ENCODE measurements around the gene DIAPH3.
"Not testable (repeated sequence)": the region's sequence is repeated elsewhere in the genome, so short reads cannot be mapped to it uniquely, and the experiment has no call there.

Gene DIAPH3

GRCh38 chr13:60163478-60164233, at the start of gene DIAPH3:
Gene DIAPH3, minus strand, starts transcription at chr13:60163928. Its CDS starts 162 bp downstream, at chr13:60163766.
- peak; percentile 93 for DNase-seq

GRCh38 chr13:60213236-60213744, 49.6 kb upstream of the DIAPH3 start:
- no peak for DNase-seq

- DNase-seq = no peak
These were observed 47.8 kb upstream of the DIAPH3 start for GRCh38 chr13:60211548-60211947.

- no peak for DNase-seq
These were observed 47.0 kb upstream of the DIAPH3 start for GRCh38 chr13:60210510-60211330.

- DNase-seq = not testable (repeated sequence)
These were observed 41.8 kb upstream of the DIAPH3 start for GRCh38 chr13:60205499-60205898.

GRCh38 chr13:60201286-60201685, 37.6 kb upstream of the DIAPH3 start:
- DNase-seq = no peak

GRCh38 chr13:60195893-60196292, 32.2 kb upstream of the DIAPH3 start:
- not testable (repeated sequence) for DNase-seq

GRCh38 chr13:60182907-60183306, 19.2 kb upstream of the DIAPH3 start:
- DNase-seq = no peak

GRCh38 chr13:60178327-60178726, 14.6 kb upstream of the DIAPH3 start:
- no peak for DNase-seq

- no peak for DNase-seq
These were observed 11.8 kb upstream of the DIAPH3 start for GRCh38 chr13:60175571-60175970.

GRCh38 chr13:60174113-60174512, 10.4 kb upstream of the DIAPH3 start:
- DNase-seq = no peak

GRCh38 chr13:60172111-60172510, 8.4 kb upstream of the DIAPH3 start:
- DNase-seq = no peak

- DNase-seq = no peak
These were observed 6.7 kb upstream of the DIAPH3 start for GRCh38 chr13:60170414-60170813.

GRCh38 chr13:60169239-60170031, 5.7 kb upstream of the DIAPH3 start:
- DNase-seq = no peak

- DNase-seq = no peak
These were observed 3.4 kb upstream of the DIAPH3 start for GRCh38 chr13:60167121-60167520.

GRCh38 chr13:60165391-60166099, 1.8 kb upstream of the DIAPH3 start:
- no peak for DNase-seq

GRCh38 chr13:60164234-60164889, 634 bp upstream of the DIAPH3 start:
- no peak for DNase-seq

- DNase-seq = no peak
These were observed 1.6 kb downstream of the DIAPH3 start for GRCh38 chr13:60162096-60162495.

- DNase-seq = no peak
These were observed 5.4 kb downstream of the DIAPH3 start for GRCh38 chr13:60158321-60158801.

- no peak for DNase-seq
These were observed 7.8 kb downstream of the DIAPH3 start for GRCh38 chr13:60155978-60156377.

GRCh38 chr13:60152904-60153303, 10.8 kb downstream of the DIAPH3 start:
- no peak for DNase-seq

- no peak for DNase-seq
These were observed 11.6 kb downstream of the DIAPH3 start for GRCh38 chr13:60152114-60152513.
